Measurements from ENCODE around the gene TNFSF8.

Gene TNFSF8

DNA sequence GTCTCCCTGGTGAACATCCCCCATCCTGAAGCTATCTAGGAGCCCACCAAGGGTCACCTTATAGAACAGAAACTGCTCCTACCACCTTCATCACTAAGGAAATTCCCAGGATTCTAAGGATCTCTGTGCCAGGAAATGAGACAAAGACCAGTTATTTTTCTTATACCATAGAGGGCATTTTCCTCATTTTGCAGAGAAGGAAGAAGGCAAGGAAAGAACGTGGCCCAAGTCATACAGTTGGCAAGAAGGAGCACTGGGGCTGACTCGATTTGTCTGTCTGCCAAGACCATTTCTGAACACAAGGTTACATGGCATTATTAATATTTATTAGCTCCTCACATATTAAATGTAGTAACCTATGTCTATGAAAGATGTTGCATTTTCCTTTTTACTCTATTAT, 74.9 kb downstream of the TNFSF8 start:
- Histone ChIP-seq H3K9me3 (ENCODE audit: insufficient read depth, low read length) (no peaks in the 10 kb centered on the region), H3K27me3 (ENCODE audit: low read length) (no peaks in the 10 kb centered on the region), H3K9me2 (replicated peaks; ENCODE audit: insufficient read depth, low read length) (no peaks in the 10 kb centered on the region), H3K79me2 (ENCODE audit: insufficient read depth, low read length) (no peaks in the 10 kb centered on the region), H2AFZ (ENCODE audit: low read depth, low read length, severe bottlenecking) (no peak overlapping the region), H3K9ac (ENCODE audit: low read length) (no peak overlapping the region), H3K36me3 (ENCODE audit: low read length) (no peaks in the 10 kb centered on the region), H3K4me2 (ENCODE audit: low read depth, low read length, poor library complexity, severe bottlenecking) (no peak overlapping the region), H3F3A (ENCODE audit: insufficient read depth) (no peaks in the 10 kb centered on the region), H3K27ac (ENCODE audit: low read depth, low read length) (no peak overlapping the region), H4K20me1 (ENCODE audit: low read depth, low read length) (no peaks in the 10 kb centered on the region), H3K4me3 (ENCODE audit: insufficient read depth, low read length, poor library complexity, severe bottlenecking) (no peak overlapping the region)
- TF ChIP-seq EZH2phosphoT487 (conservative IDR thresholded peaks at IDR 0.05; ENCODE audit: low read length) = no peak

DNA sequence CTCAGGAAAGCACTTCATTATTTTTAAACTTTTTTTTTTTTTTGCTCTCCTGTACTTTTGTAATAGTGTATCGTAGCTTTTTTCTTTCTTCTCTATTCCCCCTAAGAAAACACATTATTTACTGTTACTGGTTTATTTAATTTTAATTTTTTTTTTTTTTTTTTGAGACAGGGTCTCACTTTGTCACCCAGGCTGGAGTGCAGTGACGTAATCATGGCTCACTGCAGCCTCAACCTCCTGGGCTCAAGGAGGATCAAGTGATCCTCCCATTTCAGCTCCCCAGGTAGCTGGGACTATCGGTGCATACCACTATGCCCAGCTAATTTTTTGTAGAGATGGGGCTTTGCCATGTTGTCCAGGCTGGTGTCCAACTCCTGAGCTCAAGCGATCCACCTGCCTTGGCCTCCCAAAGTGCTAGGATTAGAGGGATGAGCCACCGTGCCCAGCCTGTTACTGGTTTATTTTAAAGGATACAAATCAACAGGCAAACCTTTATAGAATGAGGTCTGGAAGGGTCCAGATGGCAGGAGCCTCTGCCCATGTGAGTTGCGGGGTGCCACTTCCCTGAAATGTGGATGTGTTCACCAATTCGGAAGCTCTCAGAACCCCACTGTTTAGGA, 75.5 kb downstream of the TNFSF8 start:
- Histone ChIP-seq H3K36me3 (ENCODE audit: low read length) (no peaks in the 10 kb centered on the region), H3K9me2 (replicated peaks; ENCODE audit: insufficient read depth, low read length) (no peaks in the 10 kb centered on the region), H3F3A (ENCODE audit: insufficient read depth) (no peaks in the 10 kb centered on the region), H3K4me3 (ENCODE audit: insufficient read depth, low read length, poor library complexity, severe bottlenecking) (no peak overlapping the region), H2AFZ (ENCODE audit: low read depth, low read length, severe bottlenecking) (no peak overlapping the region), H3K27me3 (ENCODE audit: low read length) (no peaks in the 10 kb centered on the region), H3K9ac (ENCODE audit: low read length) (no peak overlapping the region), H4K20me1 (ENCODE audit: low read depth, low read length) (no peaks in the 10 kb centered on the region), H3K27ac (ENCODE audit: low read depth, low read length) (no peak overlapping the region), H3K4me2 (ENCODE audit: low read depth, low read length, poor library complexity, severe bottlenecking) (no peak overlapping the region), H3K9me3 (ENCODE audit: insufficient read depth, low read length) (no peaks in the 10 kb centered on the region), H3K79me2 (ENCODE audit: insufficient read depth, low read length) (no peaks in the 10 kb centered on the region)
- TF ChIP-seq, protein P1, sequence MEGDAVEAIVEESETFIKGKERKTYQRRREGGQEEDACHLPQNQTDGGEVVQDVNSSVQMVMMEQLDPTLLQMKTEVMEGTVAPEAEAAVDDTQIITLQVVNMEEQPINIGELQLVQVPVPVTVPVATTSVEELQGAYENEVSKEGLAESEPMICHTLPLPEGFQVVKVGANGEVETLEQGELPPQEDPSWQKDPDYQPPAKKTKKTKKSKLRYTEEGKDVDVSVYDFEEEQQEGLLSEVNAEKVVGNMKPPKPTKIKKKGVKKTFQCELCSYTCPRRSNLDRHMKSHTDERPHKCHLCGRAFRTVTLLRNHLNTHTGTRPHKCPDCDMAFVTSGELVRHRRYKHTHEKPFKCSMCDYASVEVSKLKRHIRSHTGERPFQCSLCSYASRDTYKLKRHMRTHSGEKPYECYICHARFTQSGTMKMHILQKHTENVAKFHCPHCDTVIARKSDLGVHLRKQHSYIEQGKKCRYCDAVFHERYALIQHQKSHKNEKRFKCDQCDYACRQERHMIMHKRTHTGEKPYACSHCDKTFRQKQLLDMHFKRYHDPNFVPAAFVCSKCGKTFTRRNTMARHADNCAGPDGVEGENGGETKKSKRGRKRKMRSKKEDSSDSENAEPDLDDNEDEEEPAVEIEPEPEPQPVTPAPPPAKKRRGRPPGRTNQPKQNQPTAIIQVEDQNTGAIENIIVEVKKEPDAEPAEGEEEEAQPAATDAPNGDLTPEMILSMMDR (IDR thresholded peaks at IDR 0.05; ENCODE audit: insufficient read depth, low read length, poor library complexity, severe bottlenecking) = no peak
- TF ChIP-seq EZH2phosphoT487 (conservative IDR thresholded peaks at IDR 0.05; ENCODE audit: low read length) = no peak

DNA sequence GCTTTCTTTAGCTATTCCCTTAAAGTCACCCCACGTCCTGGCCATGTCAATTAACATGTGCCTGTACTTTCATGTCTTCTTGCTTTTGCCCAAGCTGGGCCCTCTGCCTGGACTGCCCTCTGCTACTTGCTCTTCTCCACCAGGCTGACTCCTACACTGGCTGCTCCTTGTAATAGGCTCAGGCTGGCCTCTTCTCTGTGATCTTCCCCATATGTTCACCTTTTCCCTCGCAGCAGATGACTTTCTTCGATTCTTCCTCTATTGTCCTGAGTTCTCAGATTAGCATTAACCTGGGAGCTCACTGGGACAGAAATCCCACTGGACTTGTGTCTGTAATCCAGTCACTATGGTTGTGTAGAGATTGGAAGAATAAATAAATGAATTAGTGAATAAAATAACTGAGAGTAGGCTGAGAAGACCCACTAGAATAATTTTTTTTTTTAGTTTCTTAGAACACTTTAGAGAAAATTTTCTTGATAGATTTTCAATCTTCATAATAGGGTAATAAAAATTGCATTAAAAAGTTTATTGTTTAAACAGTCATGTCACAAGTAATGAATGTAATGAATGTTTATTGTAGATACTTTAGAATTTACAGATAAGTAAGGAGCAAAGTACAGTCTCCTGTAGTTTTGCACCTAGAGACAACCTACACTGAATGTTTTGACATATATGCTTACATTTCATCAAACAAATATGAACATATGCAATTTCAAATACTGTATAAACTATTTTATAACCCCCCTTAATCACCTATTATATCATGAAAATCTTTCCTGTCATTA, 77.1 kb downstream of the TNFSF8 start:
- Histone ChIP-seq H3F3A (ENCODE audit: insufficient read depth) (no peaks in the 10 kb centered on the region), H2AFZ (ENCODE audit: low read depth, low read length, severe bottlenecking) (no peak overlapping the region), H3K9me2 (replicated peaks; ENCODE audit: insufficient read depth, low read length) (no peaks in the 10 kb centered on the region), H3K27ac (ENCODE audit: low read depth, low read length) (no peak overlapping the region), H4K20me1 (ENCODE audit: low read depth, low read length) (no peaks in the 10 kb centered on the region), H3K4me2 (ENCODE audit: low read depth, low read length, poor library complexity, severe bottlenecking) (no peak overlapping the region), H3K79me2 (ENCODE audit: insufficient read depth, low read length) (no peaks in the 10 kb centered on the region), H3K9ac (ENCODE audit: low read length) (no peak overlapping the region), H3K36me3 (ENCODE audit: low read length) (no peaks in the 10 kb centered on the region), H3K9me3 (ENCODE audit: insufficient read depth, low read length) (no peaks in the 10 kb centered on the region), H3K27me3 (ENCODE audit: low read length) (no peaks in the 10 kb centered on the region), H3K4me3 (ENCODE audit: insufficient read depth, low read length, poor library complexity, severe bottlenecking) (no peak overlapping the region)
- TF ChIP-seq EZH2phosphoT487 (conservative IDR thresholded peaks at IDR 0.05; ENCODE audit: low read length) = no peak
- TF ChIP-seq, protein P1 (IDR thresholded peaks at IDR 0.05; ENCODE audit: insufficient read depth, low read length, poor library complexity, severe bottlenecking) = no peak

DNA sequence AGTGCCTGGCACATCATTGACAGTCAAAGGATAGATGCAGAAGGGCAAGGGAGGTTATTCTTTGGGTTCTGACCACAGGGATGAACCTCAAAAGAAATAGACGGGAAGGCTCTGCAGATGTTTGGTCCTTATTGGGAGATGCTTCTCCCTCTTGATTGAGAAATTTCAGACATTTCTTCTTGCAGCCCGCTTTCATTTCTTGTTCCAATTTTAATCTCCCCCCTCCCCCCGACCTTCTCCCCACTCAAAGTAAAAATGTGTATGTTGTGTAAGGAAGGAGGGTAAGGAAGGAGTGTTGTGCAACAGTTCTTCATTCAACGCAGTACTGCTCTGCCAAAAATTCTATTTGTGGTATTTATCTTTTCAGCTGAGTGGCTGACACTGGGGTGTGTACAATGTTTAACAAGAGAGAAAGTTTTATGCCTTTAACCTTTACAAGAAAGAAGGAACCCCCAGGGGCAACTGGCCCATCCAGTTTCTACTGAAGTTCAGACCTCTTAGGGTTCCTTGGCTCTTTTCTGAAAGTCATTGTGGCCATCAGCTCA, 78.3 kb downstream of the TNFSF8 start:
- Histone ChIP-seq H3K79me2 (ENCODE audit: insufficient read depth, low read length) (no peaks in the 10 kb centered on the region), H3K36me3 (ENCODE audit: low read length) (no peaks in the 10 kb centered on the region), H3K27me3 (ENCODE audit: low read length) (no peaks in the 10 kb centered on the region), H3K4me2 (ENCODE audit: low read depth, low read length, poor library complexity, severe bottlenecking) (no peak overlapping the region), H3K9me2 (replicated peaks; ENCODE audit: insufficient read depth, low read length) (no peaks in the 10 kb centered on the region), H4K20me1 (ENCODE audit: low read depth, low read length) (no peaks in the 10 kb centered on the region), H2AFZ (ENCODE audit: low read depth, low read length, severe bottlenecking) (no peak overlapping the region), H3K9ac (ENCODE audit: low read length) (no peak overlapping the region), H3K27ac (ENCODE audit: low read depth, low read length) (no peak overlapping the region), H3K9me3 (ENCODE audit: insufficient read depth, low read length) (no peaks in the 10 kb centered on the region), H3K4me3 (ENCODE audit: insufficient read depth, low read length, poor library complexity, severe bottlenecking) (no peak overlapping the region), H3F3A (ENCODE audit: insufficient read depth) (no peaks in the 10 kb centered on the region)
- no peak for TF ChIP-seq EZH2phosphoT487 (conservative IDR thresholded peaks at IDR 0.05; ENCODE audit: low read length)
- TF ChIP-seq, protein P1 (IDR thresholded peaks at IDR 0.05; ENCODE audit: insufficient read depth, low read length, poor library complexity, severe bottlenecking) = no peak
